ENCODE results near the gene FCRL2.

The FCRL2 gene

GRCh38 chr1:157715736-157716135, 61.2 kb downstream of the FCRL2 start:
- no peaks in the 10 kb centered on the region for H3K4me1 ChIP-seq (ENCODE audit: control insufficient read depth in 1 of 2, insufficient read depth in 1 of 2, low read depth in 1 of 2, low read length in 1 of 2)
- H3K36me3 ChIP-seq, result no peaks in the 10 kb centered on the region
- H3K9me3 ChIP-seq, result no peaks in the 10 kb centered on the region
- no peak for TF ChIP-seq CTCF (IDR thresholded peaks at IDR 0.05)
- no peaks in the 10 kb centered on the region for H3K27me3 ChIP-seq
- H3K4me3 ChIP-seq (ENCODE audit: low read depth in 1 of 2, low read length in 1 of 2), result no peak overlapping the region
- H3K27ac ChIP-seq, result no peak overlapping the region

GRCh38 chr1:157711802-157712201, 65.1 kb downstream of the FCRL2 start:
- no peak overlapping the region for H3K27ac ChIP-seq
- H3K36me3 ChIP-seq, result no peaks in the 10 kb centered on the region
- peaks cover 28% of the 10 kb centered on the region for H3K27me3 ChIP-seq
- H3K9me3 ChIP-seq, result no peaks in the 10 kb centered on the region
- no peaks in the 10 kb centered on the region for H3K4me1 ChIP-seq (ENCODE audit: control insufficient read depth in 1 of 2, insufficient read depth in 1 of 2, low read depth in 1 of 2, low read length in 1 of 2)
- TF ChIP-seq CTCF (IDR thresholded peaks at IDR 0.05), result no peak
- no peak overlapping the region for H3K4me3 ChIP-seq (ENCODE audit: low read depth in 1 of 2, low read length in 1 of 2)

GRCh38 chr1:157704878-157705277, 72.1 kb downstream of the FCRL2 start:
- no peaks in the 10 kb centered on the region for H3K36me3 ChIP-seq
- H3K9me3 ChIP-seq, result no peaks in the 10 kb centered on the region
- peaks cover 47% of the 10 kb centered on the region for H3K27me3 ChIP-seq
- no peak overlapping the region for H3K4me3 ChIP-seq (ENCODE audit: low read depth in 1 of 2, low read length in 1 of 2)
- no peak for TF ChIP-seq CTCF (IDR thresholded peaks at IDR 0.05)
- H3K4me1 ChIP-seq (ENCODE audit: control insufficient read depth in 1 of 2, insufficient read depth in 1 of 2, low read depth in 1 of 2, low read length in 1 of 2), result no peaks in the 10 kb centered on the region
- no peak overlapping the region for H3K27ac ChIP-seq

GRCh38 chr1:157703981-157704380, 73.0 kb downstream of the FCRL2 start:
- no peaks in the 10 kb centered on the region for H3K9me3 ChIP-seq
- no peaks in the 10 kb centered on the region for H3K4me1 ChIP-seq (ENCODE audit: control insufficient read depth in 1 of 2, insufficient read depth in 1 of 2, low read depth in 1 of 2, low read length in 1 of 2)
- H3K36me3 ChIP-seq, result no peaks in the 10 kb centered on the region
- H3K27ac ChIP-seq, result no peak overlapping the region
- H3K27me3 ChIP-seq, result peaks cover 48% of the 10 kb centered on the region
- no peak overlapping the region for H3K4me3 ChIP-seq (ENCODE audit: low read depth in 1 of 2, low read length in 1 of 2)
- no peak for TF ChIP-seq CTCF (IDR thresholded peaks at IDR 0.05)

- H3K4me1 ChIP-seq (ENCODE audit: control insufficient read depth in 1 of 2, insufficient read depth in 1 of 2, low read depth in 1 of 2, low read length in 1 of 2), result no peaks in the 10 kb centered on the region
- H3K27me3 ChIP-seq, result peaks cover 50% of the 10 kb centered on the region
- H3K36me3 ChIP-seq, result no peaks in the 10 kb centered on the region
- H3K4me3 ChIP-seq (ENCODE audit: low read depth in 1 of 2, low read length in 1 of 2), result no peak overlapping the region
- H3K27ac ChIP-seq, result no peak overlapping the region
- no peaks in the 10 kb centered on the region for H3K9me3 ChIP-seq
- no peak for TF ChIP-seq CTCF (IDR thresholded peaks at IDR 0.05)
Measured at GRCh38 chr1:157702308-157702825, 74.6 kb downstream of the FCRL2 start.

GRCh38 chr1:157700732-157701131, 76.2 kb downstream of the FCRL2 start, which contains the start of gene FCRL3:
FCRL3 (minus strand) TSS chr1:157700769; CDS start chr1:157700489, 280 bp downstream.
- H3K27me3 ChIP-seq, result peaks cover 56% of the 10 kb centered on the region
- no peak within 1 kb of the TSS for H3K4me3 ChIP-seq (ENCODE audit: low read depth in 1 of 2, low read length in 1 of 2)
- H3K4me1 ChIP-seq (ENCODE audit: control insufficient read depth in 1 of 2, insufficient read depth in 1 of 2, low read depth in 1 of 2, low read length in 1 of 2), result no peaks in the 10 kb centered on the region
- H3K9me3 ChIP-seq, result no peaks in the 10 kb centered on the region
- H3K36me3 ChIP-seq, result no peaks in the 10 kb centered on the region
- H3K27ac ChIP-seq, result no peak within 1 kb of the TSS
- no peak for TF ChIP-seq CTCF (IDR thresholded peaks at IDR 0.05)
